Adrenal gland (tissue), 12 donors: Measurements from ENCODE around the gene RNU6-1. TPM values are rescaled to one million over a fixed set of nuclear protein-coding genes. Genes with fewer than 3 reads are reported as not detected.

ENCODE experiments used
- DNase-seq, 7 donors: peaks; one replicate each; pipeline ENCODE4 v3.0.0-alpha.2; 2019 to 2020
- H3K27ac ChIP-seq, 5 donors: fragments of 200-600 bp; sonication (generic) in 4 of 5; 1 replicate in 3 of 5; 2 replicates in 2 of 5; pipeline versions ENCODE4 v1.5.1 to v1.8.0; 2016 to 2020; ENCODE audit warnings: mild to moderate bottlenecking in 1 of 5
- H3K27me3 ChIP-seq: fragments of 200-600 bp; 2 replicates; pipeline ENCODE4 v1.8.0; 2021
- H3K36me3 ChIP-seq, 2 donors: fragments of 200-600 bp; replicated peaks in 1 of 2; 1 replicate in 1 of 2; 2 replicates in 1 of 2; pipeline versions ENCODE4 v1.5.1 to v1.8.0; 2018 to 2022
- H3K4me1 ChIP-seq, 2 donors: fragments of 200-600 bp; replicated peaks in 1 of 2; 1 replicate in 1 of 2; 2 replicates in 1 of 2; pipeline versions ENCODE4 v1.5.1 to v1.8.0; 2018 to 2021
- H3K4me3 ChIP-seq, 4 donors: fragments of 200-600 bp; sonication (generic) in 3 of 4; one replicate each; pipeline ENCODE4 v1.5.1; 2016 to 2018
- H3K9me3 ChIP-seq, 3 donors: fragments of 200-600 bp; sonication (generic) in 1 of 3; replicated peaks in 1 of 3; 1 replicate in 2 of 3; 2 replicates in 1 of 3; pipeline versions ENCODE4 v1.5.1 to v1.8.0; 2016 to 2021
- CTCF ChIP-seq, 6 experiments: fragments of 450-650 bp in 4 of 6; fragments of 200-600 bp in 2 of 6; sonication (generic) in 1 of 6; IDR thresholded peaks; 1 replicate in 5 of 6; 2 replicates in 1 of 6; pipeline versions ENCODE4 v1.5.1 to v1.8.0; 2016 to 2021; ENCODE audit warnings: antibody characterized with exemption in 6 of 6, mild to moderate bottlenecking in 2 of 6, moderate library complexity in 1 of 6
- POLR2A ChIP-seq, 2 donors: fragments of 450-650 bp; IDR thresholded peaks; one replicate each; pipeline ENCODE4 v1.6.1; 2017; ENCODE audit warnings: antibody characterized with exemption in 2 of 2, mild to moderate bottlenecking in 2 of 2, moderate library complexity in 1 of 2
- WGBS, 4 donors: extraction: QIAGEN DNeasy Blood & Tissue Kit in 2 of 4; methylation state at CpG; one replicate each; pipeline versions ENCODE4 v1.1.5 to v1.1.7; 2013 to 2017; 5-methylcytosine and 5-hydroxymethylcytosine counted together
- intact Hi-C, 2 donors: fragments of 100-400 bp; cut with DNase I; formaldehyde crosslinking; loops; one replicate each; pipeline versions ENCODE4 v1.14.1 to v1.15.0; 2022 to 2023
- polyA plus RNA-seq, 3 donors: library from polyadenylated mRNA; stranded (reverse); fragments of 200-250 nt in 2 of 3; fragments of 350-450 nt in 1 of 3; fragmentation: Illumina TruSeq in 1 of 3; extraction: RNeasy Lipid Tissue Mini Kit (QIAGEN cat#74804) in 1 of 3; gene quantifications; one replicate each; pipeline ENCODE4 v1.2.3, GENCODE V29; 2013 to 2014
- total RNA-seq, 9 donors: library from RNA; depleted of rRNA in 4 of 9; stranded (reverse); fragments of >200 nt in 4 of 9; fragments of 120-200 nt in 1 of 9; fragmentation: NEBNext Ultra II Directional in 1 of 9; extraction: Animal tissue kit (Norgen Biotek cat#: 25700) in 1 of 9; gene quantifications; one replicate each; pipeline versions ENCODE4 v1.1.0 to v1.2.4, GENCODE V29; 2013 to 2023
- donor health status: healthy with polysubstance abuse.
- donor health status: Bipolar disorder and iron deficiency.
- donor health status: DM: yes; HTN: yes; CAD: no.
- donor health status: DM: no; HTN: no; CAD: no.
- donor health status: DM: no; HTN: no; CAD: no.
- donor health status: DM: yes; HTN: yes; CAD: no.

RNU6-1 gene
- total and polyA plus RNA-seq, 12 donors: not detected

GRCh38 chr15:67873777-67874176 lies 33.9 kb upstream of the RNU6-1 start:
- DNase-seq: peak in 1 of 7 donors; percentile 2
- intact Hi-C loops: loop anchor here in 1 of 2 donors (10.0 kb wide), 1 partner anchor 71 kb away; no protein-coding TSS in a partner anchor
- Histone ChIP-seq H3K9me3 (no peaks in the 10 kb centered on the region), H3K4me1 (no peaks in the 10 kb centered on the region), H3K36me3 (no peaks in the 10 kb centered on the region), H3K27ac (no peak overlapping the region), H3K27me3 (no peaks in the 10 kb centered on the region), H3K4me3 (no peak overlapping the region)
- 84 to 92% (median 87%) methylated on average over 3 of the region's 3 CpGs for WGBS, 4 donors
- TF ChIP-seq CTCF (IDR thresholded peaks at IDR 0.05) (no peak), POLR2A (IDR thresholded peaks at IDR 0.05) (no peak)

- intact Hi-C loops: loop anchor here in 1 of 2 donors (10.0 kb wide), 1 partner anchor 74 kb away; no protein-coding TSS in a partner anchor
- TF ChIP-seq CTCF (IDR thresholded peaks at IDR 0.05): no peak
- TF ChIP-seq POLR2A (IDR thresholded peaks at IDR 0.05): no peak
Observed at GRCh38 chr15:67870868-67871408, 31.1 kb upstream of the RNU6-1 start.

GRCh38 chr15:67869701-67870100 lies 29.9 kb upstream of the RNU6-1 start:
- WGBS, 4 donors: 85 to 94% (median 90%) methylated on average over 3 of the region's 3 CpGs
- Histone ChIP-seq H3K4me3 (no peak overlapping the region), H3K27ac (no peak overlapping the region), H3K27me3 (no peaks in the 10 kb centered on the region), H3K9me3 (no peaks in the 10 kb centered on the region), H3K4me1 (no peaks in the 10 kb centered on the region), H3K36me3 (no peaks in the 10 kb centered on the region)
- intact Hi-C loops: loop anchor here (10.0 kb wide), 2 partner anchors 75 to 185 kb away; partner anchors contain the start of gene PIAS1 (in 2 of the 2)
- peak in 1 of 7 donors; percentile 3 for DNase-seq
- TF ChIP-seq CTCF (IDR thresholded peaks at IDR 0.05) (no peak), POLR2A (IDR thresholded peaks at IDR 0.05) (no peak)

More at GRCh38 chr15:67870868-67871408, 31.1 kb upstream of the RNU6-1 start:
- no peak for DNase-seq
- H3K36me3 ChIP-seq: no peaks in the 10 kb centered on the region
- H3K27ac ChIP-seq: no peak overlapping the region
- H3K4me1 ChIP-seq: no peaks in the 10 kb centered on the region
- H3K4me3 ChIP-seq: no peak overlapping the region
- no peaks in the 10 kb centered on the region for H3K27me3 ChIP-seq
- no peaks in the 10 kb centered on the region for H3K9me3 ChIP-seq

GRCh38 chr15:67865766-67866165 lies 25.9 kb upstream of the RNU6-1 start:
- Histone ChIP-seq H3K9me3 (no peaks in the 10 kb centered on the region), H3K36me3 (no peaks in the 10 kb centered on the region), H3K27ac (no peak overlapping the region), H3K27me3 (no peaks in the 10 kb centered on the region), H3K4me3 (no peak overlapping the region), H3K4me1 (peaks cover 0 to 11% of the 10 kb centered on the region in 2 donors)
- WGBS, 4 donors: 82 to 94% (median 84%) methylated on average over 4 of the region's 4 CpGs
- DNase-seq: no peak
- TF ChIP-seq POLR2A (IDR thresholded peaks at IDR 0.05): no peak
- TF ChIP-seq CTCF (IDR thresholded peaks at IDR 0.05): no peak
- intact Hi-C loops: loop anchor here (10.0 kb wide), 1 partner anchor 189 kb away; the partner anchor contains the start of gene PIAS1 (in 2 of the 2)
